OCI-LY7 (cell line): ENCODE results near the gene TSR1. TPM values are rescaled to one million over a fixed set of nuclear protein-coding genes. Genes with fewer than 3 reads are reported as not detected.
A peak's percentile ranks its signal among the peaks of the same experiment; 100 is the strongest.

ENCODE experiments used
- BruUV-seq: library from RNA; stranded (reverse); fragments of 400-500 nt; replicated peaks from 2 replicates; lab custom pipeline; 2021; lab: Mats Ljungman, UMichigan
- CTCF ChIA-PET: fragments of 300-600 bp; sonication (Branson Sonifier 250); formaldehyde crosslinking; loops from one replicate; lab custom pipeline; 2022; ENCODE audit warnings: antibody characterized with exemption; ENCODE audit not compliant: unreplicated experiment; lab: Charles Lee
- POLR2A ChIA-PET: fragments of 300-600 bp; sonication (Branson Sonifier 250); formaldehyde crosslinking; loops from one replicate; lab custom pipeline; 2022; ENCODE audit warnings: antibody characterized with exemption; lab: Charles Lee
- DNase-seq: peaks from one replicate; pipeline ENCODE4 v3.0.0-alpha.2; 2015; ENCODE audit warnings: low spot score
- H2AFZ ChIP-seq: fragments of 200-600 bp; sonication (generic), shearing (Covaris generic); 2 replicates; pipeline ENCODE4 v1.6.1; 2014; ENCODE audit warnings: mild to moderate bottlenecking, antibody characterized with exemption, low read length, moderate library complexity
- H3K27ac ChIP-seq: fragments of 200-600 bp; sonication (generic); 2 replicates; pipeline ENCODE4 v1.5.1; 2014; ENCODE audit warnings: mixed run types, low read depth, mild to moderate bottlenecking, moderate library complexity, low read length, inconsistent platforms; ENCODE audit not compliant: poor library complexity, severe bottlenecking
- H3K36me3 ChIP-seq: fragments of 200-600 bp; sonication (generic); 2 replicates; pipeline ENCODE4 v1.6.1; 2014; ENCODE audit warnings: mild to moderate bottlenecking, antibody characterized with exemption, low read length, moderate library complexity, mixed read lengths; ENCODE audit not compliant: insufficient read depth
- H3K4me1 ChIP-seq: fragments of 200-600 bp; sonication (generic); 2 replicates; pipeline ENCODE4 v1.5.1; 2014; ENCODE audit warnings: mild to moderate bottlenecking, low read length; ENCODE audit not compliant: insufficient read depth, poor library complexity, severe bottlenecking
- H3K4me2 ChIP-seq: fragments of 200-600 bp; sonication (generic); 2 replicates; pipeline ENCODE4 v1.6.1; 2014; ENCODE audit warnings: mild to moderate bottlenecking, low read length
- H3K4me3 ChIP-seq: fragments of 200-600 bp; sonication (generic); 2 replicates; pipeline ENCODE4 v1.5.1; 2014; ENCODE audit warnings: mild to moderate bottlenecking, low read depth, low read length; ENCODE audit not compliant: poor library complexity, severe bottlenecking
- H3K79me2 ChIP-seq: fragments of 200-600 bp; sonication (generic); 2 replicates; pipeline ENCODE4 v1.6.1; 2016; ENCODE audit warnings: low read depth, mild to moderate bottlenecking, low read length, moderate library complexity, mixed read lengths; ENCODE audit not compliant: insufficient read depth
- H3K9me2 ChIP-seq: fragments of 200-600 bp; sonication (generic); 2 replicates; pipeline ENCODE4 v1.6.1; 2016; ENCODE audit warnings: mild to moderate bottlenecking, low read length, mixed read lengths; ENCODE audit not compliant: insufficient read depth
- H3K9me3 ChIP-seq: fragments of 200-600 bp; sonication (generic); 2 replicates; pipeline ENCODE4 v1.6.1; 2014; ENCODE audit warnings: mild to moderate bottlenecking, mixed run types, low read length, mixed read lengths
- H4K20me1 ChIP-seq: fragments of 200-600 bp; sonication (generic); 2 replicates; pipeline ENCODE4 v1.6.1; 2014; ENCODE audit warnings: mild to moderate bottlenecking, antibody characterized with exemption, low read length, moderate library complexity, mixed read lengths; ENCODE audit not compliant: insufficient read depth
- CTCF ChIP-seq: fragments of 200-600 bp; sonication (generic); conservative IDR thresholded peaks from 2 replicates; pipeline ENCODE4 v1.5.1; 2014; ENCODE audit warnings: mild to moderate bottlenecking, antibody characterized with exemption, low read length, moderate library complexity, mixed read lengths
- EZH2phosphoT487 ChIP-seq: fragments of 200-600 bp; sonication (generic); IDR thresholded peaks from 2 replicates; pipeline ENCODE4 v1.6.1; 2018; ENCODE audit warnings: low read depth, borderline replicate concordance, mild to moderate bottlenecking, mixed run types, antibody characterized with exemption, low read length, moderate library complexity, mixed read lengths
- intact Hi-C: fragments of 100-400 bp; cut with micrococcal nuclease; formaldehyde crosslinking; loops from one replicate; pipeline ENCODE4 v1.10.0; 2022; ENCODE audit not compliant: unreplicated experiment
- total RNA-seq, 2 experiments: library from RNA; depleted of rRNA in 1 of 2; stranded (reverse); fragments of >200 nt in 1 of 2; shearing (Covaris generic) in 1 of 2; gene quantifications; 2 replicates each; pipeline ENCODE4 v1.2.3, GENCODE V29; 2014 to 2022

The TSR1 gene
- total RNA-seq, 2 experiments from 2014 or later, result 58.7 to 85.8 TPM

- TF ChIP-seq EZH2phosphoT487, result no peak
- TF ChIP-seq CTCF, result no peak
- H3K4me2 ChIP-seq, result peak within 1 kb of the TSS; percentile 97
- peak within 1 kb of the TSS; percentile 95 for H3K4me3 ChIP-seq
- ChIA-PET CTCF (interaction anchor here (0.6 to 1.1 kb wide), 2 partner anchors 45 to 1576 kb away, joined by 3 to 5 read pairs; no protein-coding TSS in a partner anchor), POLR2A (interaction anchor here (0.5 to 2.6 kb wide), 4 partner anchors 11 to 515 kb away, joined by 3 to 7 read pairs (median 4); partner anchors contain the start of gene PAFAH1B1)
- H4K20me1 ChIP-seq, result peaks cover 10% of the 10 kb centered on the region; the same call in 1 of the 2 replicates
- no peaks in the 10 kb centered on the region for H3K9me3 ChIP-seq
- peaks cover 41% of the 10 kb centered on the region for H3K36me3 ChIP-seq
- no peaks in the 10 kb centered on the region for H3K9me2 ChIP-seq
- TSS peak; percentile 79 for BruUV-seq
- intact Hi-C loops, result loop anchor here (2.0 to 5.0 kb wide), 2 partner anchors 64 to 285 kb away; partner anchors contain the start of gene MNT
- H3K79me2 ChIP-seq, result peaks cover 39% of the 10 kb centered on the region
- peak within 1 kb of the TSS; percentile 78 for H2AFZ ChIP-seq
- H3K4me1 ChIP-seq, result peaks cover 32% of the 10 kb centered on the region
- H3K27ac ChIP-seq, result peak within 1 kb of the TSS; percentile 78
- peak; percentile 71 for DNase-seq
Measured at GRCh38 chr17:2336852-2337543, 741 bp upstream of the TSR1 start, which contains the start of gene SGSM2. Gene SGSM2 (plus strand): TSS chr17:2337501. CDS start chr17:2337689, 188 bp downstream.

GRCh38 chr17:2335726-2336214 lies 487 bp downstream of the TSR1 start:
- DNase-seq, result no peak
- Histone ChIP-seq H3K9me2 (no peaks in the 10 kb centered on the region), H3K4me2 (peak overlapping the region; percentile 97), H4K20me1 (peaks cover 10% of the 10 kb centered on the region; the same call in 1 of the 2 replicates), H3K27ac (peak overlapping the region; percentile 78), H3K4me3 (peak overlapping the region; percentile 95), H3K79me2 (peaks cover 43% of the 10 kb centered on the region), H3K36me3 (peaks cover 53% of the 10 kb centered on the region), H2AFZ (peak overlapping the region; percentile 68; the same call in 1 of the 2 replicates), H3K4me1 (peaks cover 32% of the 10 kb centered on the region), H3K9me3 (no peaks in the 10 kb centered on the region)
- ChIA-PET POLR2A (interaction anchor here (0.5 to 2.6 kb wide), 7 partner anchors 12 to 619 kb away, joined by 3 to 7 read pairs (median 4); partner anchors contain the start of gene PAFAH1B1), CTCF (no interaction called here)
- intact Hi-C loops, result loop anchor here (2.0 to 5.0 kb wide), 2 partner anchors 65 to 283 kb away; partner anchors contain the start of gene MNT
- TF ChIP-seq EZH2phosphoT487 (no peak), CTCF (no peak)
- BruUV-seq, result no TSS peak
